ENCODE measurements around the gene OR2L2.

- no peak for TF ChIP-seq KDM1A (IDR thresholded peaks at IDR 0.05; ENCODE audit: low read depth)
- TF ChIP-seq RFX5 (IDR thresholded peaks at IDR 0.05), result no peak
- no peak for TF ChIP-seq CTCF (IDR thresholded peaks at IDR 0.05)
- no peak for TF ChIP-seq MAZ (IDR thresholded peaks at IDR 0.05; ENCODE audit: borderline replicate concordance, low read depth, low read length)
- no peak for TF ChIP-seq CHD4 (IDR thresholded peaks at IDR 0.05; ENCODE audit: borderline replicate concordance)
- TF ChIP-seq PHF8 (IDR thresholded peaks at IDR 0.05; ENCODE audit: borderline replicate concordance, low read depth), result no peak
- TF ChIP-seq, protein P1, sequence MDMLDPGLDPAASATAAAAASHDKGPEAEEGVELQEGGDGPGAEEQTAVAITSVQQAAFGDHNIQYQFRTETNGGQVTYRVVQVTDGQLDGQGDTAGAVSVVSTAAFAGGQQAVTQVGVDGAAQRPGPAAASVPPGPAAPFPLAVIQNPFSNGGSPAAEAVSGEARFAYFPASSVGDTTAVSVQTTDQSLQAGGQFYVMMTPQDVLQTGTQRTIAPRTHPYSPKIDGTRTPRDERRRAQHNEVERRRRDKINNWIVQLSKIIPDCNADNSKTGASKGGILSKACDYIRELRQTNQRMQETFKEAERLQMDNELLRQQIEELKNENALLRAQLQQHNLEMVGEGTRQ (IDR thresholded peaks at IDR 0.05), result no peak
Measured at GRCh38 chr1:248009681-248010080, 20.2 kb upstream of the OR2L2 start.

Measured in A549 (cell line).